Measurements from ENCODE around the gene XPR1. TPM values are rescaled to one million over a fixed set of nuclear protein-coding genes. Genes with fewer than 3 reads are reported as not detected.

XPR1 gene
- total and polyA plus RNA-seq, 10 of the 15 experiments (the other 5 are each of a cell fraction or from before 2014, with no cell fraction given), result 1.1 to 33.9 (median 11.3) TPM

- TF ChIP-seq, protein P1, sequence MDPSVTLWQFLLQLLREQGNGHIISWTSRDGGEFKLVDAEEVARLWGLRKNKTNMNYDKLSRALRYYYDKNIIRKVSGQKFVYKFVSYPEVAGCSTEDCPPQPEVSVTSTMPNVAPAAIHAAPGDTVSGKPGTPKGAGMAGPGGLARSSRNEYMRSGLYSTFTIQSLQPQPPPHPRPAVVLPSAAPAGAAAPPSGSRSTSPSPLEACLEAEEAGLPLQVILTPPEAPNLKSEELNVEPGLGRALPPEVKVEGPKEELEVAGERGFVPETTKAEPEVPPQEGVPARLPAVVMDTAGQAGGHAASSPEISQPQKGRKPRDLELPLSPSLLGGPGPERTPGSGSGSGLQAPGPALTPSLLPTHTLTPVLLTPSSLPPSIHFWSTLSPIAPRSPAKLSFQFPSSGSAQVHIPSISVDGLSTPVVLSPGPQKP (IDR thresholded peaks at IDR 0.05; ENCODE audit: low read depth, low read length), result no peak
- TF ChIP-seq E4F1 (IDR thresholded peaks at IDR 0.05; ENCODE audit: borderline replicate concordance, partially characterized antibody) (no peak), IKZF1 (conservative IDR thresholded peaks at IDR 0.05) (no peak), BCL11A (IDR thresholded peaks at IDR 0.05; ENCODE audit: low read depth, low read length) (no peak), TARDBP (IDR thresholded peaks at IDR 0.05; ENCODE audit: borderline replicate concordance) (no peak), SMAD5 (IDR thresholded peaks at IDR 0.05; ENCODE audit: low read depth) (no peak), TCF12 (IDR thresholded peaks at IDR 0.05; ENCODE audit: low read depth, low read length) (no peak), PAX8 (IDR thresholded peaks at IDR 0.05) (no peak), MYB (IDR thresholded peaks at IDR 0.05; ENCODE audit: borderline replicate concordance, low read depth, low read length) (no peak), DPF2 (IDR thresholded peaks at IDR 0.05) (no peak), EP300 (IDR thresholded peaks at IDR 0.05; ENCODE audit: borderline replicate concordance in 1 of 2, control insufficient read depth in 1 of 2, low read depth in 2 of 2, low read length in 2 of 2) (no peak), NR2C2 (IDR thresholded peaks at IDR 0.05; ENCODE audit: borderline replicate concordance, control insufficient read depth, insufficient read length, low read depth) (no peak)
- TF ChIP-seq, protein P2, sequence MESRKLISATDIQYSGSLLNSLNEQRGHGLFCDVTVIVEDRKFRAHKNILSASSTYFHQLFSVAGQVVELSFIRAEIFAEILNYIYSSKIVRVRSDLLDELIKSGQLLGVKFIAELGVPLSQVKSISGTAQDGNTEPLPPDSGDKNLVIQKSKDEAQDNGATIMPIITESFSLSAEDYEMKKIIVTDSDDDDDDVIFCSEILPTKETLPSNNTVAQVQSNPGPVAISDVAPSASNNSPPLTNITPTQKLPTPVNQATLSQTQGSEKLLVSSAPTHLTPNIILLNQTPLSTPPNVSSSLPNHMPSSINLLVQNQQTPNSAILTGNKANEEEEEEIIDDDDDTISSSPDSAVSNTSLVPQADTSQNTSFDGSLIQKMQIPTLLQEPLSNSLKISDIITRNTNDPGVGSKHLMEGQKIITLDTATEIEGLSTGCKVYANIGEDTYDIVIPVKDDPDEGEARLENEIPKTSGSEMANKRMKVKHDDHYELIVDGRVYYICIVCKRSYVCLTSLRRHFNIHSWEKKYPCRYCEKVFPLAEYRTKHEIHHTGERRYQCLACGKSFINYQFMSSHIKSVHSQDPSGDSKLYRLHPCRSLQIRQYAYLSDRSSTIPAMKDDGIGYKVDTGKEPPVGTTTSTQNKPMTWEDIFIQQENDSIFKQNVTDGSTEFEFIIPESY (IDR thresholded peaks at IDR 0.05), result no peak
- no peaks in the 10 kb centered on the region for H3K79me2 ChIP-seq (ENCODE audit: control insufficient read depth, insufficient read depth, low read length)
- H2AFZ ChIP-seq (ENCODE audit: control insufficient read depth, low read depth, low read length), result no peak overlapping the region
- H3K4me3 ChIP-seq, result no peak overlapping the region
- no peak overlapping the region for H3K9ac ChIP-seq (ENCODE audit: control insufficient read depth, insufficient read depth, low read length)
- H3K9me3 ChIP-seq (replicated peaks; ENCODE audit: control insufficient read depth, insufficient read depth, low read length), result no peaks in the 10 kb centered on the region
- SMC1A ChIA-PET (ENCODE audit: uncharacterized antibody, unreplicated experiment), result interaction anchor here (1.6 kb wide), 1 partner anchor 53 kb away, joined by 3 read pairs; no protein-coding TSS in a partner anchor
- WGBS (ENCODE audit: insufficient coverage, insufficient replicate concordance, low lambda C conversion rate, missing lambda C conversion rate), result 51% methylated on average over 2 of the region's 2 CpGs
- intact Hi-C loops (cut with micrococcal nuclease; ENCODE audit: unreplicated experiment), result no loop called here
- H3K4me1 ChIP-seq (ENCODE audit: control insufficient read depth, insufficient read depth, low read length), result no peaks in the 10 kb centered on the region
- in situ Hi-C loops (cut with MboI), result no loop called here
- POLR2A ChIA-PET, result no interaction called here
- no peaks in the 10 kb centered on the region for H3K36me3 ChIP-seq (ENCODE audit: control insufficient read depth in 2 of 2, insufficient read depth in 2 of 2, low read length in 1 of 2)
- RAD21 ChIA-PET (ENCODE audit: unreplicated experiment), result no interaction called here
- FAIRE-seq (no peak), DNase-seq (ENCODE audit: low read depth, low spot score) (no peak), ATAC-seq (no peak)
- CTCF ChIA-PET, result no interaction called here
- no peak overlapping the region for H3K27ac ChIP-seq (ENCODE audit: control insufficient read depth, insufficient read depth)
- H3K27me3 ChIP-seq (replicated peaks in 1 of 2; ENCODE audit: control insufficient read depth in 2 of 2, insufficient read depth in 2 of 2, low read length in 1 of 2), result no peaks in the 10 kb centered on the region; a peak in 1 of 4 replicates
- H3K4me2 ChIP-seq (ENCODE audit: control insufficient read depth, insufficient read depth), result no peak overlapping the region
- no TSS peak for BruUV-seq (replicated peaks)
- H4K20me1 ChIP-seq (ENCODE audit: control insufficient read depth, insufficient read depth), result no peaks in the 10 kb centered on the region
These were observed 43.7 kb upstream of the XPR1 start for GRCh38 chr1:180588121-180588520.
